H9 (cell line): ENCODE data around the gene FHOD3. TPM values are rescaled to one million over a fixed set of nuclear protein-coding genes. Genes with fewer than 3 reads are reported as not detected.
A peak's percentile ranks its signal among the peaks of the same experiment; 100 is the strongest.

Source experiments
- DNase-seq: peaks from one replicate; pipeline ENCODE4 v3.0.0-alpha.2; 2017
- H2AFZ ChIP-seq: one replicate; pipeline ENCODE4 v1.6.1; 2013; ENCODE audit warnings: mild to moderate bottlenecking, low read length, control low read depth, moderate library complexity
- H2AK5ac ChIP-seq: 2 replicates; pipeline ENCODE4 v1.6.1; 2013; ENCODE audit warnings: low read length, control low read depth, mixed read lengths; ENCODE audit not compliant: insufficient read length
- H2BK120ac ChIP-seq: one replicate; pipeline ENCODE4 v1.6.1; 2013; ENCODE audit warnings: low read depth, mild to moderate bottlenecking, low read length, control low read depth, inconsistent platforms; ENCODE audit not compliant: poor library complexity, severe bottlenecking
- H2BK12ac ChIP-seq: 2 replicates; pipeline ENCODE4 v1.6.1; 2013; ENCODE audit warnings: low read length, control low read depth, mixed read lengths, low read depth; ENCODE audit not compliant: insufficient read length
- H2BK15ac ChIP-seq: 2 replicates; pipeline ENCODE4 v1.6.1; 2013; ENCODE audit warnings: low read depth, low read length, control low read depth
- H2BK20ac ChIP-seq: one replicate; pipeline ENCODE4 v1.6.1; 2013; ENCODE audit warnings: low read depth, mild to moderate bottlenecking, low read length, control low read depth, inconsistent platforms; ENCODE audit not compliant: poor library complexity, severe bottlenecking
- H2BK5ac ChIP-seq: 2 replicates; pipeline ENCODE4 v1.6.1; 2013; ENCODE audit warnings: low read length, control low read depth, mixed read lengths; ENCODE audit not compliant: insufficient read length
- H3K14ac ChIP-seq: 2 replicates; pipeline ENCODE4 v1.6.1; 2013; ENCODE audit warnings: low read length, control low read depth; ENCODE audit not compliant: insufficient read depth
- H3K18ac ChIP-seq: 2 replicates; pipeline ENCODE4 v1.6.1; 2013; ENCODE audit warnings: low read depth, mild to moderate bottlenecking, mixed read lengths, low read length, control low read depth; ENCODE audit not compliant: insufficient read length
- H3K23ac ChIP-seq: 2 replicates; pipeline ENCODE4 v1.6.1; 2013; ENCODE audit warnings: low read length, control low read depth, mixed read lengths, low read depth; ENCODE audit not compliant: insufficient read length
- H3K23me2 ChIP-seq: 2 replicates; pipeline ENCODE4 v1.6.1; 2013; ENCODE audit warnings: low read depth, mild to moderate bottlenecking, mixed read lengths, low read length, control low read depth; ENCODE audit not compliant: insufficient read length, poor library complexity, severe bottlenecking
- H3K27ac ChIP-seq: 2 replicates; pipeline ENCODE4 v1.5.1; 2013; ENCODE audit warnings: low read length, control low read depth, mixed read lengths, low read depth; ENCODE audit not compliant: insufficient read length
- H3K27me3 ChIP-seq: 2 replicates; pipeline ENCODE4 v1.6.1; 2013; ENCODE audit warnings: low read length, control low read depth, inconsistent platforms; ENCODE audit not compliant: insufficient read depth
- H3K4ac ChIP-seq: 2 replicates; pipeline ENCODE4 v1.6.1; 2013; ENCODE audit warnings: low read depth, mild to moderate bottlenecking, control low read depth, inconsistent platforms, low read length, moderate library complexity
- H3K4me1 ChIP-seq: 2 replicates; pipeline ENCODE4 v1.6.1; 2013; ENCODE audit warnings: low read length, control low read depth, inconsistent platforms; ENCODE audit not compliant: insufficient read depth
- H3K4me2 ChIP-seq: 2 replicates; pipeline ENCODE4 v1.6.1; 2013; ENCODE audit warnings: low read length, control low read depth, mixed read lengths; ENCODE audit not compliant: insufficient read length, insufficient read depth
- H3K56ac ChIP-seq: 2 replicates; pipeline ENCODE4 v1.6.1; 2013; ENCODE audit warnings: low read depth, mild to moderate bottlenecking, mixed read lengths, low read length, control low read depth; ENCODE audit not compliant: insufficient read length
- H3K79me1 ChIP-seq: 2 replicates; pipeline ENCODE4 v1.6.1; 2013; ENCODE audit warnings: low read depth, mild to moderate bottlenecking, moderate library complexity, low read length, control low read depth, inconsistent platforms; ENCODE audit not compliant: insufficient read depth, poor library complexity, severe bottlenecking
- H3K79me2 ChIP-seq: 2 replicates; pipeline ENCODE4 v1.6.1; 2013; ENCODE audit warnings: low read length, control low read depth, inconsistent platforms; ENCODE audit not compliant: insufficient read depth
- H3K9ac ChIP-seq: 2 replicates; pipeline ENCODE4 v1.6.1; 2013; ENCODE audit warnings: low read length, control low read depth, mixed read lengths; ENCODE audit not compliant: insufficient read length; ENCODE audit errors: extremely low read depth
- H3K9me3 ChIP-seq: one replicate; pipeline ENCODE4 v1.6.1; 2013; ENCODE audit warnings: low read depth, low read length, inconsistent platforms; ENCODE audit not compliant: control insufficient read depth
- H3T11ph ChIP-seq: one replicate; pipeline ENCODE4 v1.6.1; 2013; ENCODE audit warnings: mild to moderate bottlenecking, low read length, control low read depth, inconsistent platforms
- H4K20me1 ChIP-seq: one replicate; pipeline ENCODE4 v1.6.1; 2013; ENCODE audit not compliant: control insufficient read depth, insufficient read length, insufficient read depth
- H4K5ac ChIP-seq: 2 replicates; pipeline ENCODE4 v1.6.1; 2013; ENCODE audit warnings: low read depth, mild to moderate bottlenecking, mixed read lengths, low read length, control low read depth; ENCODE audit not compliant: insufficient read length
- H4K8ac ChIP-seq: replicated peaks from 2 replicates; pipeline ENCODE4 v1.6.1; 2013; ENCODE audit warnings: low read length, control low read depth, mixed read lengths, low read depth; ENCODE audit not compliant: insufficient read length
- H4K91ac ChIP-seq: 2 replicates; pipeline ENCODE4 v1.6.1; 2013; ENCODE audit warnings: low read depth, mild to moderate bottlenecking, moderate library complexity, mixed read lengths, low read length, control low read depth; ENCODE audit not compliant: insufficient read length
- H3K27ac Mint-ChIP-seq, 3 experiments: 2 replicates in 2 of 3; 3 replicates in 1 of 3; pipeline ENCODE4 v1.8.0; 2020 to 2021; ENCODE audit warnings: mixed read lengths in 3 of 3, mild to moderate bottlenecking in 1 of 3, moderate library complexity in 1 of 3
- H3K27me3 Mint-ChIP-seq: 2 replicates; pipeline ENCODE4 v1.8.0; 2021; ENCODE audit warnings: low read depth, mild to moderate bottlenecking, moderate library complexity, mixed read lengths
- H3K36me3 Mint-ChIP-seq, 3 experiments: 2 replicates in 2 of 3; 3 replicates in 1 of 3; pipeline ENCODE4 v1.8.0; 2020 to 2021; ENCODE audit warnings: low read depth in 3 of 3, mixed read lengths in 3 of 3; ENCODE audit not compliant: insufficient read depth in 1 of 3
- H3K4me1 Mint-ChIP-seq, 2 experiments: 2 replicates each; pipeline ENCODE4 v1.8.0; 2020; ENCODE audit warnings: mixed read lengths in 2 of 2
- H3K4me3 Mint-ChIP-seq, 2 experiments: 2 replicates in 1 of 2; 3 replicates in 1 of 2; pipeline ENCODE4 v1.8.0; 2020 to 2021; ENCODE audit warnings: mild to moderate bottlenecking in 2 of 2, mixed read lengths in 2 of 2, moderate library complexity in 1 of 2
- H3K9me3 Mint-ChIP-seq, 2 experiments: 2 replicates in 1 of 2; 3 replicates in 1 of 2; pipeline ENCODE4 v1.8.0; 2020; ENCODE audit warnings: mild to moderate bottlenecking in 2 of 2, mixed read lengths in 2 of 2, moderate library complexity in 1 of 2
- WGBS: extraction: QIAGEN DNeasy Blood & Tissue Kit; methylation state at CpG from one replicate; pipeline ENCODE4 v1.1.7; 2013; ENCODE audit warnings: missing lambda C conversion rate, low lambda C conversion rate, mixed read lengths; ENCODE audit not compliant: insufficient read length; ENCODE audit errors: extremely low coverage; 5-methylcytosine and 5-hydroxymethylcytosine counted together
- total RNA-seq: library from RNA; stranded (reverse); gene quantifications from 2 replicates; pipeline ENCODE4 v1.2.1, GENCODE V29; 2021
- TF ChIP-seq, protein P1 (sequence below): fragments of 200-600 bp; sonication (generic); conservative IDR thresholded peaks from 3 replicates; pipeline ENCODE4 v1.8.0; 2021; ENCODE audit warnings: antibody characterized with exemption, mild to moderate bottlenecking

The FHOD3 gene
- total RNA-seq, 1 experiment from 2014 or later: 8.0 TPM

DNA sequence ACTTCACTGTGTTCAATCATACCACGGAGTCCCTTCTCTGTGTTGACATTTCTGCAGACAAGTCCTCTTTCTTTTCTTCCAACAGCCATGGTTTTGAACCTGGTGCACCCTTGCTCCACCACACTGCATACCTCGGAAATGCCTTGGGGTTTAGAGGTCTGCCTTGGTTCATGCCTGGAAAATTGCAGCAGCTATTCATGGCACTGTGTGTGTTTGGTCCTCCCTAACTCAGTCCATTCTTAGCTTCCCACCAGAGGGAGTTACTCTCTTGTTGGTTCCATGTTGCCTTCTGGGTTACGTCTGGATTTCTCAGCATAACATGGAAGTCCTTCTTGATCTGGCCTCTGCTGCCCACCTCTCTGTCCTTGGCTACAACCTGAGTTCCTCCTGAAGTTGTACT, 206.0 kb downstream of the FHOD3 start:
- Histone ChIP-seq H3T11ph (no peak overlapping the region), H4K5ac (no peak overlapping the region), H3K27me3 (no peaks in the 10 kb centered on the region), H3K9ac (no peak overlapping the region), H2BK120ac (no peak overlapping the region), H3K79me2 (no peaks in the 10 kb centered on the region), H3K23me2 (no peaks in the 10 kb centered on the region), H2BK12ac (no peak overlapping the region), H3K9me3 (no peaks in the 10 kb centered on the region), H4K91ac (no peak overlapping the region), H2BK5ac (no peak overlapping the region), H2AFZ (no peak overlapping the region), H3K4me2 (no peak overlapping the region), H4K8ac (no peak overlapping the region), H4K20me1 (no peaks in the 10 kb centered on the region), H3K23ac (no peak overlapping the region), H2AK5ac (no peak overlapping the region), H3K4ac (no peak overlapping the region), H3K4me1 (no peaks in the 10 kb centered on the region), H3K56ac (no peak overlapping the region), H3K18ac (no peak overlapping the region), H2BK20ac (no peak overlapping the region), H3K79me1 (no peaks in the 10 kb centered on the region), H2BK15ac (no peak overlapping the region), H3K14ac (no peak overlapping the region), H3K27ac (no peak overlapping the region)
- no CpG with 5 or more reads among the region's 3 CpGs for WGBS
- Mint-ChIP-seq H3K27me3 (no peaks in the 10 kb centered on the region), H3K4me3 (no peak overlapping the region; a peak in 1 of 5 replicates), H3K4me1 (peaks cover 13 to 14% of the 10 kb centered on the region in 2 experiments), H3K36me3 (peaks cover 4 to 14% (median 13%) of the 10 kb centered on the region in 3 experiments; a peak in 5 of 7 replicates), H3K9me3 (peaks cover 0 to 2% of the 10 kb centered on the region in 2 experiments; a peak in 2 of 5 replicates), H3K27ac (no peak overlapping the region)
- no peak for DNase-seq
- TF ChIP-seq, protein P1, sequence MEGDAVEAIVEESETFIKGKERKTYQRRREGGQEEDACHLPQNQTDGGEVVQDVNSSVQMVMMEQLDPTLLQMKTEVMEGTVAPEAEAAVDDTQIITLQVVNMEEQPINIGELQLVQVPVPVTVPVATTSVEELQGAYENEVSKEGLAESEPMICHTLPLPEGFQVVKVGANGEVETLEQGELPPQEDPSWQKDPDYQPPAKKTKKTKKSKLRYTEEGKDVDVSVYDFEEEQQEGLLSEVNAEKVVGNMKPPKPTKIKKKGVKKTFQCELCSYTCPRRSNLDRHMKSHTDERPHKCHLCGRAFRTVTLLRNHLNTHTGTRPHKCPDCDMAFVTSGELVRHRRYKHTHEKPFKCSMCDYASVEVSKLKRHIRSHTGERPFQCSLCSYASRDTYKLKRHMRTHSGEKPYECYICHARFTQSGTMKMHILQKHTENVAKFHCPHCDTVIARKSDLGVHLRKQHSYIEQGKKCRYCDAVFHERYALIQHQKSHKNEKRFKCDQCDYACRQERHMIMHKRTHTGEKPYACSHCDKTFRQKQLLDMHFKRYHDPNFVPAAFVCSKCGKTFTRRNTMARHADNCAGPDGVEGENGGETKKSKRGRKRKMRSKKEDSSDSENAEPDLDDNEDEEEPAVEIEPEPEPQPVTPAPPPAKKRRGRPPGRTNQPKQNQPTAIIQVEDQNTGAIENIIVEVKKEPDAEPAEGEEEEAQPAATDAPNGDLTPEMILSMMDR: peak; percentile 29; the same call in 2 of the 3 replicates
